Osteoblast (primary cell): ENCODE data around the gene MRGPRE. TPM values are rescaled to one million over a fixed set of nuclear protein-coding genes. Genes with fewer than 3 reads are reported as not detected.
A peak's percentile ranks its signal among the peaks of the same experiment; 100 is the strongest.

ENCODE experiments used
- DNase-seq: peaks from one replicate; pipeline ENCODE4 v3.0.0; 2011; ENCODE audit warnings: low spot score, mixed read lengths; ENCODE audit not compliant: insufficient read length; ENCODE audit errors: missing footprints
- H2AFZ ChIP-seq: 2 replicates; pipeline ENCODE4 v1.6.0; 2011; ENCODE audit warnings: mild to moderate bottlenecking, low read length
- H3K27ac ChIP-seq: 2 replicates; pipeline ENCODE4 v1.5.1; 2011; ENCODE audit warnings: mild to moderate bottlenecking, low read depth, low read length, moderate library complexity
- H3K27me3 ChIP-seq: 2 replicates; pipeline ENCODE4 v1.6.0; 2012; ENCODE audit warnings: mild to moderate bottlenecking, control low read depth, inconsistent platforms, low read length, moderate library complexity; ENCODE audit not compliant: insufficient read depth
- H3K36me3 ChIP-seq: 2 replicates; pipeline ENCODE4 v1.5.1; 2011; ENCODE audit warnings: mild to moderate bottlenecking, low read length, control low read depth, moderate library complexity; ENCODE audit not compliant: insufficient read depth
- H3K4me1 ChIP-seq: 2 replicates; pipeline ENCODE4 v1.5.1; 2011; ENCODE audit warnings: mild to moderate bottlenecking, low read length, control low read depth, moderate library complexity; ENCODE audit not compliant: insufficient read depth
- H3K4me2 ChIP-seq: 2 replicates; pipeline ENCODE4 v1.6.0; 2011; ENCODE audit warnings: mild to moderate bottlenecking, low read length; ENCODE audit not compliant: insufficient read depth
- H3K4me3 ChIP-seq: fragments of 200-600 bp; sonication (generic); 3 replicates; pipeline ENCODE4 v1.5.1; 2012; ENCODE audit warnings: mild to moderate bottlenecking, low read length, inconsistent platforms; ENCODE audit not compliant: insufficient read depth
- H3K79me2 ChIP-seq: 2 replicates; pipeline ENCODE4 v1.6.0; 2012; ENCODE audit warnings: mild to moderate bottlenecking, low read length, control low read depth, inconsistent platforms; ENCODE audit not compliant: insufficient read depth
- H3K9me3 ChIP-seq: 2 replicates; pipeline ENCODE4 v1.5.1; 2011; ENCODE audit warnings: low read depth, low read length, control low read depth
- H4K20me1 ChIP-seq: 2 replicates; pipeline ENCODE4 v1.6.0; 2012; ENCODE audit warnings: mild to moderate bottlenecking, low read length, control low read depth; ENCODE audit not compliant: insufficient read depth
- total RNA-seq: library from RNA; depleted of rRNA; stranded (reverse); fragments of >200 nt; gene quantifications from 2 replicates; pipeline ENCODE4 v1.2.3, GENCODE V29; 2012
- TF ChIP-seq, protein P1 (sequence below): IDR thresholded peaks from 2 replicates; pipeline ENCODE4 v1.5.1; 2011; ENCODE audit warnings: mild to moderate bottlenecking, low read depth, low read length, moderate library complexity; ENCODE audit errors: extremely low read depth

MRGPRE gene
- total RNA-seq, 1 donor: under 0.01 TPM

DNA sequence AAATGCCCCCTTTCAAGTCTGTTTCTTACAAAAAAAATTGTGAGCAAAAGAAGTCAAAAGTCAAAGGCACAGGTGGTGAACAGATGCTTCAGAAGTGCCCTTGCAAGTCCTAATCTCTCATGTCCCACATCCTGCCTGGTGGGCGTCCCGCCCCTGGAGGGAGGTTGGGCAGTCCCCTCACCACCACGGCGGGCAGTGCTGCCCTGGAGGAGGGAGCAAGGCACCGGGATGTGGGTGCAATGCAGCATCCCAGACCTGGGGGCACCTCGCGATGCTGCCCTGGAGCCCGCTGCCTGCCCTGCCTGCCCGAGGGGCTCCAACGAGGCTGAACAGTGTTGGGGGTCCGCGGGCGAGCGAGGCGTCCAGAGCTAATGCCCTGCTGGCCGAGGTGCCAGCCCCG lies 29.5 kb downstream of the MRGPRE start:
- H3K36me3 ChIP-seq: no peaks in the 10 kb centered on the region
- H3K9me3 ChIP-seq: no peaks in the 10 kb centered on the region
- no peak overlapping the region for H3K4me2 ChIP-seq
- H2AFZ ChIP-seq: no peak overlapping the region
- no peak overlapping the region for H3K27ac ChIP-seq
- H3K4me3 ChIP-seq: no peak overlapping the region
- no peaks in the 10 kb centered on the region for H4K20me1 ChIP-seq
- TF ChIP-seq, protein P1, sequence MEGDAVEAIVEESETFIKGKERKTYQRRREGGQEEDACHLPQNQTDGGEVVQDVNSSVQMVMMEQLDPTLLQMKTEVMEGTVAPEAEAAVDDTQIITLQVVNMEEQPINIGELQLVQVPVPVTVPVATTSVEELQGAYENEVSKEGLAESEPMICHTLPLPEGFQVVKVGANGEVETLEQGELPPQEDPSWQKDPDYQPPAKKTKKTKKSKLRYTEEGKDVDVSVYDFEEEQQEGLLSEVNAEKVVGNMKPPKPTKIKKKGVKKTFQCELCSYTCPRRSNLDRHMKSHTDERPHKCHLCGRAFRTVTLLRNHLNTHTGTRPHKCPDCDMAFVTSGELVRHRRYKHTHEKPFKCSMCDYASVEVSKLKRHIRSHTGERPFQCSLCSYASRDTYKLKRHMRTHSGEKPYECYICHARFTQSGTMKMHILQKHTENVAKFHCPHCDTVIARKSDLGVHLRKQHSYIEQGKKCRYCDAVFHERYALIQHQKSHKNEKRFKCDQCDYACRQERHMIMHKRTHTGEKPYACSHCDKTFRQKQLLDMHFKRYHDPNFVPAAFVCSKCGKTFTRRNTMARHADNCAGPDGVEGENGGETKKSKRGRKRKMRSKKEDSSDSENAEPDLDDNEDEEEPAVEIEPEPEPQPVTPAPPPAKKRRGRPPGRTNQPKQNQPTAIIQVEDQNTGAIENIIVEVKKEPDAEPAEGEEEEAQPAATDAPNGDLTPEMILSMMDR: no peak
- H3K4me1 ChIP-seq: no peaks in the 10 kb centered on the region
- DNase-seq: peak; percentile 77
- H3K79me2 ChIP-seq: no peaks in the 10 kb centered on the region
- H3K27me3 ChIP-seq: peaks cover 43% of the 10 kb centered on the region

DNA sequence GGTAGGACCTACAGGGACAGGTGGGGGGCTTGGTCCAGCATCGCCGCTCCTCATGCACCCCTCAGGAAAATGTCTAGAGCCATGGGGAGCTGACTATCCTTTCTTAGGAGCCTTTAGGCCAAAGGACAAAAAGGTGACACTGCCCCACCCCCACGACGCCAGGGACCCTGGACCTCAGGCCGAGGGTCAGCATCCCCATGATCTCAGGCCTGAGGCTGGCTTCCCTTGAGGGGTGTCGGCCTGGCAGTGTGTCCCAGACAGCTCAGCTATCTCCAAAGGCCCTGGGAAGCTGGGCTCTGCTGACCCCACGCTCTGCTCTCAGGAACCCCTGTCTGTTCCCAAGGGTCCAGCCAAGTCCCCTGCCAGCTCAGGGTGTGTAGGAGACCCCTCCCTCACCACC lies 29.9 kb downstream of the MRGPRE start:
- Histone ChIP-seq H3K36me3 (no peaks in the 10 kb centered on the region), H3K4me2 (no peak overlapping the region), H3K9me3 (no peaks in the 10 kb centered on the region), H3K27me3 (peaks cover 42% of the 10 kb centered on the region), H2AFZ (no peak overlapping the region), H3K4me1 (no peaks in the 10 kb centered on the region), H3K79me2 (no peaks in the 10 kb centered on the region), H3K4me3 (no peak overlapping the region), H3K27ac (no peak overlapping the region), H4K20me1 (no peaks in the 10 kb centered on the region)
- DNase-seq: peak; percentile 49
- TF ChIP-seq, protein P1: no peak

DNA sequence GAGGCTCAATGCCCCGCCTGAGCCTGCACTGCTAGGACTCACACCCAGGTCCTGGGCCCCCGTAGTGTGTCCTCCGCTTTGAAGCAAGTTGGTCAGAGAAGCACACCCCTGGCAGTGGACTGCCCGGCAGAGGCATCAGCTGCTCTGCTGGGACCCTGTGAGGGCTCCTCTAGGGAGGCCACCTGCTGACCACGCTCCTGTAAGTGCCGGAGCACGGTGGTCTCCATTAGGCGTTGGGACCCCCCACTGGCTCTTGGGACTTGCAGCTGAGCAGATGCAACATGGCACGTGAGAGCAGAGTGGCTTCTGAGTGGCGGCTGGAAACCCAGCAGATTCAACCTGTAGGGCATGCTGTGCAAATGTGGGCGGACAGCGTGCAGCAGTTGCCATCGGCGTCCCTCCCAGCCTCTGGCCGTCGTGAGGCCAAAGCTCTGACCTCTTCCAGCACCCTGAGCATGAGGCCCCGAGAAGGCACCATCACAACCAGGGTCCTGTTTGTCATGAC lies 30.5 kb downstream of the MRGPRE start:
- H3K4me1 ChIP-seq: no peaks in the 10 kb centered on the region
- peaks cover 40% of the 10 kb centered on the region for H3K27me3 ChIP-seq
- peak; percentile 34 for DNase-seq

DNA sequence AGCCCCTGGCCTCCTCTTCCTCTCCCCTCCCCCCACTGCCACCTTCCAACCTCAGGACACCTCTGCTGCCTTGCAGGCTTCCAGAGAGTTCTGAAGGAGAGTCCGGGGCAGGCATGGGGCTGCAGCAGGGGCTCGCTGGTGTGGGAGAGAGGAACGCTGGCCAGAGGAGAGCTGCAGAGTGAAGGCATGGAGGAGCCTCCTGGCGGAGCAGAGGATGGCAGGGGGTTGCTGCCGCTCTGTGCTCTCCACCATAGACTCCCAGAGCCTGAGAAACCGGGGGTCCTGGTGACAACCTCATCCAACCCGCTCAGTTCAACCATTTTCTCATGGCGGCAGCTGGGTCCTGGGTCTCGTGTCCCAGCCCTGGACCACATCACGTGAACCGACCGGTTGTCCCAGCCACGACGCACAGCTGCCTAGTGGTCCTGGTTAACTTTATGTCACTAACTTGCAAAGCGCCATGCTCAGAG lies 31.1 kb downstream of the MRGPRE start:
- DNase-seq: peak; percentile 76
- Histone ChIP-seq H3K4me3 (no peak overlapping the region), H3K27me3 (peaks cover 40% of the 10 kb centered on the region), H4K20me1 (no peaks in the 10 kb centered on the region), H3K36me3 (no peaks in the 10 kb centered on the region), H3K79me2 (no peaks in the 10 kb centered on the region), H2AFZ (no peak overlapping the region), H3K27ac (no peak overlapping the region), H3K4me1 (no peaks in the 10 kb centered on the region), H3K9me3 (no peaks in the 10 kb centered on the region), H3K4me2 (no peak overlapping the region)
- TF ChIP-seq, protein P1: no peak

More for the DNA sequence above, 30.5 kb downstream of the MRGPRE start:
- no peaks in the 10 kb centered on the region for H4K20me1 ChIP-seq
- H3K36me3 ChIP-seq: no peaks in the 10 kb centered on the region
- TF ChIP-seq, protein P1: no peak
- H3K4me3 ChIP-seq: no peak overlapping the region
- H2AFZ ChIP-seq: no peak overlapping the region
- H3K27ac ChIP-seq: no peak overlapping the region
- no peaks in the 10 kb centered on the region for H3K79me2 ChIP-seq
- no peak overlapping the region for H3K4me2 ChIP-seq
- no peaks in the 10 kb centered on the region for H3K9me3 ChIP-seq
